ENCODE data around the gene PARP15. TPM values are rescaled to one million over a fixed set of nuclear protein-coding genes. Genes with fewer than 3 reads are reported as not detected.
"Not testable (repeated sequence)": the region's sequence is repeated elsewhere in the genome, so short reads cannot be mapped to it uniquely, and the experiment has no call there.

Gene PARP15
- total RNA-seq, 1 experiment from 2014 or later: 0.24 TPM

- Histone ChIP-seq H3K4me2 (ENCODE audit: insufficient read depth, insufficient read length, low read length) (no peak overlapping the region), H3K79me1 (ENCODE audit: insufficient read depth, low read depth, low read length, poor library complexity, severe bottlenecking) (no peaks in the 10 kb centered on the region), H2AK5ac (ENCODE audit: insufficient read length, low read length) (no peak overlapping the region), H3K79me2 (ENCODE audit: insufficient read depth, low read length) (no peaks in the 10 kb centered on the region), H4K20me1 (ENCODE audit: control insufficient read depth, insufficient read depth, insufficient read length) (no peaks in the 10 kb centered on the region), H3K9me3 (ENCODE audit: control insufficient read depth, low read depth, low read length) (no peaks in the 10 kb centered on the region), H3K14ac (ENCODE audit: insufficient read depth, low read length) (no peak overlapping the region), H3K27me3 (ENCODE audit: insufficient read depth, low read length) (no peaks in the 10 kb centered on the region), H3K18ac (ENCODE audit: insufficient read length, low read depth, low read length) (no peak overlapping the region), H3T11ph (ENCODE audit: low read length) (no peak overlapping the region), H3K56ac (ENCODE audit: insufficient read length, low read depth, low read length) (no peak overlapping the region), H2BK15ac (ENCODE audit: low read depth, low read length) (no peak overlapping the region), H2AFZ (ENCODE audit: low read length) (no peak overlapping the region), H3K23me2 (ENCODE audit: insufficient read length, low read depth, low read length, poor library complexity, severe bottlenecking) (no peaks in the 10 kb centered on the region), H3K23ac (ENCODE audit: insufficient read length, low read depth, low read length) (no peak overlapping the region), H3K4ac (ENCODE audit: low read depth, low read length) (no peak overlapping the region), H4K5ac (ENCODE audit: insufficient read length, low read depth, low read length) (no peak overlapping the region), H2BK12ac (ENCODE audit: insufficient read length, low read depth, low read length) (no peak overlapping the region), H2BK5ac (ENCODE audit: insufficient read length, low read length) (no peak overlapping the region), H3K4me1 (ENCODE audit: insufficient read depth, low read length) (no peaks in the 10 kb centered on the region; the same call in 1 of the 2 replicates), H4K8ac (replicated peaks; ENCODE audit: insufficient read length, low read depth, low read length) (no peak overlapping the region), H4K91ac (ENCODE audit: insufficient read length, low read depth, low read length) (no peak overlapping the region), H3K27ac (ENCODE audit: insufficient read length, low read depth, low read length) (no peak overlapping the region), H3K9ac (ENCODE audit: extremely low read depth, insufficient read length, low read length) (no peak overlapping the region), H2BK120ac (ENCODE audit: low read depth, low read length, poor library complexity, severe bottlenecking) (no peak overlapping the region), H2BK20ac (ENCODE audit: low read depth, low read length, poor library complexity, severe bottlenecking) (no peak overlapping the region)
- Mint-ChIP-seq H3K36me3 (ENCODE audit: insufficient read depth in 1 of 3, low read depth in 3 of 3) (no peaks in the 10 kb centered on the region), H3K4me1 (peaks cover 13 to 15% of the 10 kb centered on the region in 2 experiments), H3K9me3 (no peaks in the 10 kb centered on the region), H3K27ac (no peak overlapping the region), H3K4me3 (no peak overlapping the region), H3K27me3 (ENCODE audit: low read depth) (peaks cover 18% of the 10 kb centered on the region)
- no peak for DNase-seq
- no peak for TF ChIP-seq CTCF (conservative IDR thresholded peaks at IDR 0.05)
- no CpG with 5 or more reads among the region's 5 CpGs for WGBS (ENCODE audit: extremely low coverage, insufficient read length, low lambda C conversion rate)
Measured at GRCh38 chr3:122646146-122646988, 68.9 kb downstream of the PARP15 start.

GRCh38 chr3:122651233-122651907, 73.9 kb downstream of the PARP15 start:
- not testable (repeated sequence) for H3K4me1 ChIP-seq (ENCODE audit: insufficient read depth, low read length); H2BK15ac ChIP-seq (ENCODE audit: low read depth, low read length); H3K36me3 Mint-ChIP-seq (ENCODE audit: insufficient read depth in 1 of 3, low read depth in 3 of 3); H3K9ac ChIP-seq (ENCODE audit: extremely low read depth, insufficient read length, low read length); H4K5ac ChIP-seq (ENCODE audit: insufficient read length, low read depth, low read length); H3K23ac ChIP-seq (ENCODE audit: insufficient read length, low read depth, low read length); H2AK5ac ChIP-seq (ENCODE audit: insufficient read length, low read length); H3K9me3 ChIP-seq (ENCODE audit: control insufficient read depth, low read depth, low read length); H3K9me3 Mint-ChIP-seq; H3K18ac ChIP-seq (ENCODE audit: insufficient read length, low read depth, low read length); H3K27me3 ChIP-seq (ENCODE audit: insufficient read depth, low read length); H2BK20ac ChIP-seq (ENCODE audit: low read depth, low read length, poor library complexity, severe bottlenecking); H3K27ac ChIP-seq (ENCODE audit: insufficient read length, low read depth, low read length); H3K27ac Mint-ChIP-seq; H2BK12ac ChIP-seq (ENCODE audit: insufficient read length, low read depth, low read length); H2BK5ac ChIP-seq (ENCODE audit: insufficient read length, low read length); H3K4me3 Mint-ChIP-seq; H4K91ac ChIP-seq (ENCODE audit: insufficient read length, low read depth, low read length); H3K79me1 ChIP-seq (ENCODE audit: insufficient read depth, low read depth, low read length, poor library complexity, severe bottlenecking); H3K56ac ChIP-seq (ENCODE audit: insufficient read length, low read depth, low read length); H3K79me2 ChIP-seq (ENCODE audit: insufficient read depth, low read length); H2BK120ac ChIP-seq (ENCODE audit: low read depth, low read length, poor library complexity, severe bottlenecking); H3K4ac ChIP-seq (ENCODE audit: low read depth, low read length); H3K4me2 ChIP-seq (ENCODE audit: insufficient read depth, insufficient read length, low read length); H3K23me2 ChIP-seq (ENCODE audit: insufficient read length, low read depth, low read length, poor library complexity, severe bottlenecking); H3T11ph ChIP-seq (ENCODE audit: low read length); H4K20me1 ChIP-seq (ENCODE audit: control insufficient read depth, insufficient read depth, insufficient read length); H4K8ac ChIP-seq (replicated peaks; ENCODE audit: insufficient read length, low read depth, low read length); H3K14ac ChIP-seq (ENCODE audit: insufficient read depth, low read length); H2AFZ ChIP-seq (ENCODE audit: low read length)
- peak; percentile 28 for DNase-seq
- Mint-ChIP-seq H3K4me1 (peaks cover 18 to 22% of the 10 kb centered on the region in 2 experiments), H3K27me3 (ENCODE audit: low read depth) (peaks cover 13% of the 10 kb centered on the region)
- no CpG with 5 or more reads among the region's 11 CpGs for WGBS (ENCODE audit: extremely low coverage, insufficient read length, low lambda C conversion rate)
